HepG2 (cell line): ENCODE results near the gene IPO8. TPM values are rescaled to one million over a fixed set of nuclear protein-coding genes. Genes with fewer than 3 reads are reported as not detected.

ENCODE experiments used
- ATAC-seq: fragments of 200-7000 bp; cut with Tn5 transposase; 3 replicates; pipeline ENCODE4 v1.9.1; 2020; ENCODE audit warnings: mild to moderate bottlenecking, moderate library complexity
- BruUV-seq: library from RNA; stranded (reverse); fragments of 400-500 nt; replicated peaks from 2 replicates; lab custom pipeline; 2021; lab: Mats Ljungman, UMichigan
- CTCF ChIA-PET: fragments of 300-600 bp; formaldehyde crosslinking; extraction: SDS; loops from one replicate; lab custom pipeline; 2021; ENCODE audit warnings: low total read pairs, inconsistent platforms, low intra/inter-chr PET ratio; lab: Yijun Ruan, JAX
- POLR2A ChIA-PET: fragments of 350-600 bp; sonication (Branson Sonifier 250); formaldehyde crosslinking; loops from one replicate; lab custom pipeline; 2020; ENCODE audit warnings: antibody characterized with exemption, inconsistent platforms; lab: Yijun Ruan, JAX
- DNase-seq: peaks from one replicate; pipeline ENCODE4 v3.0.0-alpha.2; 2015; ENCODE audit warnings: low spot score
- FAIRE-seq: peaks from 3 replicates; lab custom pipeline; 2011; peaks lifted over from hg19 to GRCh38; lab: Jason Lieb, UNC
- H2AFZ ChIP-seq: one replicate; pipeline ENCODE4 v1.6.1; 2011; ENCODE audit warnings: low read length, inconsistent platforms
- H3K27ac ChIP-seq: fragments of 300-600 bp; 3 replicates; pipeline ENCODE4 v1.8.0; 2011; ENCODE audit warnings: mixed run types, mild to moderate bottlenecking, mixed read lengths, low read length, inconsistent platforms; ENCODE audit not compliant: insufficient read depth; ENCODE audit errors: extremely low read length
- H3K27me3 ChIP-seq, 2 experiments: fragments of 200-600 bp in 1 of 2; 2 replicates in 1 of 2; 3 replicates in 1 of 2; pipeline versions ENCODE4 v1.6.0 to v1.8.0; 2011; ENCODE audit warnings: low read length in 2 of 2, mild to moderate bottlenecking in 2 of 2, moderate library complexity in 2 of 2, inconsistent platforms in 1 of 2; ENCODE audit not compliant: insufficient read depth in 2 of 2, control insufficient read depth in 1 of 2
- H3K36me3 ChIP-seq, 2 experiments: fragments of 200-600 bp in 1 of 2; replicated peaks in 1 of 2; 2 replicates in 1 of 2; 3 replicates in 1 of 2; pipeline versions ENCODE4 v1.5.1 to v1.8.0; 2011; ENCODE audit warnings: low read length in 2 of 2, inconsistent platforms in 1 of 2; ENCODE audit not compliant: insufficient read depth in 2 of 2, control insufficient read depth in 1 of 2
- H3K4me1 ChIP-seq: 2 replicates; pipeline ENCODE4 v1.5.1; 2012; ENCODE audit warnings: low read length, inconsistent platforms; ENCODE audit not compliant: insufficient read depth
- H3K4me2 ChIP-seq: 2 replicates; pipeline ENCODE4 v1.6.0; 2011; ENCODE audit warnings: low read depth, low read length, inconsistent platforms
- H3K4me3 ChIP-seq, 3 experiments: fragments of 200-600 bp in 1 of 3; sonication (generic), shearing (Covaris generic) in 1 of 3; replicated peaks in 1 of 3; 2 replicates each; pipeline ENCODE4 v1.5.1; 2011 to 2016; ENCODE audit warnings: low read length in 3 of 3, inconsistent platforms in 2 of 3, low read depth in 2 of 3, mild to moderate bottlenecking in 2 of 3, control low read depth in 1 of 3, mixed read lengths in 1 of 3; ENCODE audit not compliant: insufficient read depth in 1 of 3
- H3K79me2 ChIP-seq: one replicate; pipeline ENCODE4 v1.6.1; 2011; ENCODE audit warnings: low read length, inconsistent platforms; ENCODE audit not compliant: insufficient read depth
- H3K9ac ChIP-seq: 2 replicates; pipeline ENCODE4 v1.6.0; 2011; ENCODE audit warnings: mild to moderate bottlenecking, low read depth, low read length, inconsistent platforms; ENCODE audit not compliant: insufficient read depth
- H3K9me3 ChIP-seq: 2 replicates; pipeline ENCODE4 v1.5.1; 2012; ENCODE audit warnings: mild to moderate bottlenecking, low read length
- H4K20me1 ChIP-seq: 2 replicates; pipeline ENCODE4 v1.6.0; 2011; ENCODE audit warnings: inconsistent platforms, mild to moderate bottlenecking, low read length, moderate library complexity; ENCODE audit not compliant: insufficient read depth
- CBX5 ChIP-seq: sonication (generic); formaldehyde crosslinking; IDR thresholded peaks from 2 replicates; pipeline ENCODE4 v1.4.0; 2020; ENCODE audit warnings: missing genetic modification reagents, borderline replicate concordance
- FOXJ3 ChIP-seq: sonication (generic); formaldehyde crosslinking; IDR thresholded peaks from 2 replicates; pipeline ENCODE4 v1.4.0; 2020; ENCODE audit warnings: missing genetic modification reagents, mild to moderate bottlenecking, borderline replicate concordance
- GTF3A ChIP-seq: sonication (generic); formaldehyde crosslinking; conservative IDR thresholded peaks from 2 replicates; pipeline ENCODE4 v1.4.0; 2020; ENCODE audit warnings: mild to moderate bottlenecking, missing genetic modification reagents
- NR1H2 ChIP-seq: sonication (generic); formaldehyde crosslinking; IDR thresholded peaks from 2 replicates; pipeline ENCODE4 v1.8.1; 2022; ENCODE audit warnings: low read depth, missing genetic modification reagents, borderline replicate concordance
- NRL ChIP-seq: sonication (generic); formaldehyde crosslinking; IDR thresholded peaks from 2 replicates; pipeline ENCODE4 v1.5.0; 2020; ENCODE audit warnings: missing genetic modification reagents, mild to moderate bottlenecking, moderate library complexity, borderline replicate concordance
- PCBP1 ChIP-seq: fragments of 200-400 bp; formaldehyde crosslinking; IDR thresholded peaks from 2 replicates; pipeline ENCODE4 v1.6.1; 2017; ENCODE audit warnings: mild to moderate bottlenecking, low read depth, low read length, borderline replicate concordance
- POLR2A ChIP-seq, 2 experiments: IDR thresholded peaks; 2 replicates each; pipeline ENCODE4 v1.6.1; 2011; ENCODE audit warnings: low read depth in 2 of 2, low read length in 2 of 2, mild to moderate bottlenecking in 1 of 2, moderate library complexity in 1 of 2; ENCODE audit not compliant: insufficient read depth in 1 of 2
- TBL1XR1 ChIP-seq: fragments of 150-350 bp; IDR thresholded peaks from 2 replicates; pipeline ENCODE4 v1.6.1; 2014; ENCODE audit warnings: borderline replicate concordance, low read length; ENCODE audit not compliant: partially characterized antibody
- TCF7L2 ChIP-seq: IDR thresholded peaks from 2 replicates; pipeline ENCODE4 v1.6.1; 2011; ENCODE audit warnings: mild to moderate bottlenecking, low read depth, low read length, moderate library complexity
- ZNF343 ChIP-seq: sonication (generic); formaldehyde crosslinking; IDR thresholded peaks from 2 replicates; pipeline ENCODE4 v1.4.0; 2020; ENCODE audit warnings: mild to moderate bottlenecking, missing genetic modification reagents
- ZNF629 ChIP-seq: sonication (generic); formaldehyde crosslinking; conservative IDR thresholded peaks from 2 replicates; pipeline ENCODE4 v1.5.0; 2020; ENCODE audit warnings: missing genetic modification reagents
- ZNF839 ChIP-seq: sonication (generic); formaldehyde crosslinking; IDR thresholded peaks from 2 replicates; pipeline ENCODE4 v1.4.0; 2020; ENCODE audit warnings: missing genetic modification reagents, mild to moderate bottlenecking, borderline replicate concordance
- WGBS: methylation state at CpG from one replicate; pipeline ENCODE4 v1.1.6; 2017; ENCODE audit warnings: low lambda C conversion rate; 5-methylcytosine and 5-hydroxymethylcytosine counted together
- in situ Hi-C: cut with HindIII; loops from 2 replicates; pipeline ENCODE4 v1.10.0; 2017; ENCODE audit warnings: low pct_unique_long_range_greater_than_20kb; ENCODE audit not compliant: extremely low pct_ligation_motif_present
- intact Hi-C: fragments of 100-400 bp; cut with micrococcal nuclease; formaldehyde crosslinking; loops from one replicate; pipeline ENCODE4 v1.10.0; 2022; ENCODE audit not compliant: unreplicated experiment
- polyA plus RNA-seq, 8 experiments: library from polyadenylated mRNA; depleted of rRNA in 3 of 8; stranded (reverse) in 7 of 8; unstranded in 1 of 8; fragments of >200 nt; fragmentation: Illumina TruSeq in 4 of 8; extraction: Trizol in 4 of 8; gene quantifications; 2 replicates each; pipeline versions ENCODE4 v1.2.1 to v1.2.3, GENCODE V29; 2011 to 2016; ENCODE audit warnings: low read depth in 4 of 8, missing spikeins in 1 of 8, mixed read lengths in 1 of 8; ENCODE audit not compliant: insufficient read depth in 1 of 8
- total RNA-seq, 5 experiments: library from RNA; depleted of rRNA; stranded (reverse); fragments of >200 nt; fragmentation: Illumina TruSeq; extraction: Trizol; gene quantifications; 2 replicates each; pipeline ENCODE4 v1.2.3, GENCODE V29; 2016; ENCODE audit warnings: low read depth in 1 of 5
- TF ChIP-seq, protein P1 (sequence below): sonication (generic); formaldehyde crosslinking; IDR thresholded peaks from 2 replicates; pipeline ENCODE4 v1.5.0; 2020; ENCODE audit warnings: missing genetic modification reagents
- TF ChIP-seq, protein P2 (sequence below): sonication (generic); formaldehyde crosslinking; IDR thresholded peaks from 2 replicates; pipeline ENCODE4 v1.8.1; 2023; ENCODE audit warnings: mild to moderate bottlenecking, moderate library complexity, missing genetic modification reagents
- TF ChIP-seq, protein P3 (sequence below): IDR thresholded peaks from 2 replicates; pipeline ENCODE4 v1.6.1; 2016; ENCODE audit warnings: low read depth, control low read depth
- TF ChIP-seq, protein P4 (sequence below): sonication (generic); formaldehyde crosslinking; IDR thresholded peaks from 2 replicates; pipeline ENCODE4 v1.5.1; 2020; ENCODE audit warnings: missing genetic modification reagents, mild to moderate bottlenecking, borderline replicate concordance
- TF ChIP-seq, protein P5 (sequence below): sonication (generic); formaldehyde crosslinking; IDR thresholded peaks from 2 replicates; pipeline ENCODE4 v1.4.0; 2020; ENCODE audit warnings: missing genetic modification reagents

The IPO8 gene
- total and polyA plus RNA-seq, 2 of the 13 experiments (the other 11 are each of a cell fraction or from before 2014, with no cell fraction given) = 6.3 to 21.8 TPM

DNA sequence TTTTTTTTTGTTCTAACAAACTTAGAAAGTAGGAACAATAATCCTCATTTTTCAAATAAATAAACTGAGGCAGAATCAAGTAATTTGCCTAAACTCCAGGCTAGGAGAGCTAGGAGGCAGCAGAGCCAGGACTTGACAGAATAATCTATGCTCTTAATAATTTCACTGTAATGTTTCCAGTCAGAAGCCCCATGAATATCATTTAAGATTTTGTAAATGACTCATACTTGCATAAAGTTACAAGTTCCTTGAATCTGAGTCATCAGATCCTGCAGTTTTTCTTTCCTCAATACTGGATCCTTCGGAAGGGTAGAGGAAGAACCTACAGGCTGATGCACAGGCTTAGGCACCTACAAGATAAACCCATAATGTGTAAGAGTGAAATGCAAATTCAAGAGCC lies 30.1 kb upstream of the IPO8 start:
- ATAC-seq (no peak), FAIRE-seq (no peak), DNase-seq (no peak)
- Histone ChIP-seq H3K4me2 (no peak overlapping the region), H3K9ac (no peak overlapping the region), H3K27me3 (no peaks in the 10 kb centered on the region; a peak in 1 of 5 replicates), H4K20me1 (no peaks in the 10 kb centered on the region), H3K27ac (no peak overlapping the region), H3K4me3 (no peak overlapping the region), H3K4me1 (peaks cover 22% of the 10 kb centered on the region), H3K79me2 (peaks cover 2% of the 10 kb centered on the region), H3K36me3 (peaks cover 14 to 43% of the 10 kb centered on the region in 2 experiments), H2AFZ (no peak overlapping the region), H3K9me3 (no peaks in the 10 kb centered on the region)
- intact Hi-C loops (no loop called here), in situ Hi-C loops (no loop called here)
- CTCF ChIA-PET = no interaction called here
- no TSS peak for BruUV-seq
- POLR2A ChIA-PET = no interaction called here
- WGBS = 92% methylated on average over 1 of the region's 1 CpG
- TF ChIP-seq ZNF343 (no peak), TCF7L2 (no peak), POLR2A (IDR thresholded peaks at IDR 0.05; ENCODE audit: insufficient read depth in 1 of 2, low read depth in 2 of 2, low read length in 2 of 2) (no peak), NR1H2 (CRISPR knock-in tag) (no peak), GTF3A (CRISPR knock-in tag) (no peak), CBX5 (CRISPR knock-in tag) (no peak), PCBP1 (no peak), NRL (CRISPR knock-in tag) (no peak), ZNF839 (CRISPR knock-in tag) (no peak), TBL1XR1 (no peak), FOXJ3 (CRISPR knock-in tag) (no peak), ZNF629 (CRISPR knock-in tag) (no peak)
- TF ChIP-seq, protein P1, sequence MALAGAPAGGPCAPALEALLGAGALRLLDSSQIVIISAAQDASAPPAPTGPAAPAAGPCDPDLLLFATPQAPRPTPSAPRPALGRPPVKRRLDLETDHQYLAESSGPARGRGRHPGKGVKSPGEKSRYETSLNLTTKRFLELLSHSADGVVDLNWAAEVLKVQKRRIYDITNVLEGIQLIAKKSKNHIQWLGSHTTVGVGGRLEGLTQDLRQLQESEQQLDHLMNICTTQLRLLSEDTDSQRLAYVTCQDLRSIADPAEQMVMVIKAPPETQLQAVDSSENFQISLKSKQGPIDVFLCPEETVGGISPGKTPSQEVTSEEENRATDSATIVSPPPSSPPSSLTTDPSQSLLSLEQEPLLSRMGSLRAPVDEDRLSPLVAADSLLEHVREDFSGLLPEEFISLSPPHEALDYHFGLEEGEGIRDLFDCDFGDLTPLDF = no peak
- TF ChIP-seq, protein P2, sequence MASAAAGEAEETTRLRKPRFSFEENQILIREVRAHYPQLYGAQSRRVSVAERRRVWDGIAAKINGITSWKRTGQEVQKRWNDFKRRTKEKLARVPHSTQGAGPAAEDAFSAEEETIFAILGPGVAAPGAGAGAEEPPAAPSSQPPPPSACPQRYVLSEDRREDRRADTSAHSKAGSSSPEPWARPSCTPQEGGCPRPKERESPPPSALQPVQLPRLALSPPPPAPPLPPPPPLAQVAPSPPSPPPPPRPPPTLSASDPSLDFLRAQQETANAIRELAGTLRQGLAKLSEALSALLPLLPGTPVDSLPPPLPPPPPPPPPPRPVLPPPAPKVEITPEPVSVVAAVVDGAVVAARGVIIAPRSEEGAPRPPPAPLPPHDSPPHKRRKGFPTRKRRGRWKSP (CRISPR knock-in tag) = no peak
- TF ChIP-seq, protein P3, sequence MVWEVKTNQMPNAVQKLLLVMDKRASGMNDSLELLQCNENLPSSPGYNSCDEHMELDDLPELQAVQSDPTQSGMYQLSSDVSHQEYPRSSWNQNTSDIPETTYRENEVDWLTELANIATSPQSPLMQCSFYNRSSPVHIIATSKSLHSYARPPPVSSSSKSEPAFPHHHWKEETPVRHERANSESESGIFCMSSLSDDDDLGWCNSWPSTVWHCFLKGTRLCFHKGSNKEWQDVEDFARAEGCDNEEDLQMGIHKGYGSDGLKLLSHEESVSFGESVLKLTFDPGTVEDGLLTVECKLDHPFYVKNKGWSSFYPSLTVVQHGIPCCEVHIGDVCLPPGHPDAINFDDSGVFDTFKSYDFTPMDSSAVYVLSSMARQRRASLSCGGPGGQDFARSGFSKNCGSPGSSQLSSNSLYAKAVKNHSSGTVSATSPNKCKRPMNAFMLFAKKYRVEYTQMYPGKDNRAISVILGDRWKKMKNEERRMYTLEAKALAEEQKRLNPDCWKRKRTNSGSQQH (CRISPR knock-in tag) = no peak
- TF ChIP-seq, protein P4, sequence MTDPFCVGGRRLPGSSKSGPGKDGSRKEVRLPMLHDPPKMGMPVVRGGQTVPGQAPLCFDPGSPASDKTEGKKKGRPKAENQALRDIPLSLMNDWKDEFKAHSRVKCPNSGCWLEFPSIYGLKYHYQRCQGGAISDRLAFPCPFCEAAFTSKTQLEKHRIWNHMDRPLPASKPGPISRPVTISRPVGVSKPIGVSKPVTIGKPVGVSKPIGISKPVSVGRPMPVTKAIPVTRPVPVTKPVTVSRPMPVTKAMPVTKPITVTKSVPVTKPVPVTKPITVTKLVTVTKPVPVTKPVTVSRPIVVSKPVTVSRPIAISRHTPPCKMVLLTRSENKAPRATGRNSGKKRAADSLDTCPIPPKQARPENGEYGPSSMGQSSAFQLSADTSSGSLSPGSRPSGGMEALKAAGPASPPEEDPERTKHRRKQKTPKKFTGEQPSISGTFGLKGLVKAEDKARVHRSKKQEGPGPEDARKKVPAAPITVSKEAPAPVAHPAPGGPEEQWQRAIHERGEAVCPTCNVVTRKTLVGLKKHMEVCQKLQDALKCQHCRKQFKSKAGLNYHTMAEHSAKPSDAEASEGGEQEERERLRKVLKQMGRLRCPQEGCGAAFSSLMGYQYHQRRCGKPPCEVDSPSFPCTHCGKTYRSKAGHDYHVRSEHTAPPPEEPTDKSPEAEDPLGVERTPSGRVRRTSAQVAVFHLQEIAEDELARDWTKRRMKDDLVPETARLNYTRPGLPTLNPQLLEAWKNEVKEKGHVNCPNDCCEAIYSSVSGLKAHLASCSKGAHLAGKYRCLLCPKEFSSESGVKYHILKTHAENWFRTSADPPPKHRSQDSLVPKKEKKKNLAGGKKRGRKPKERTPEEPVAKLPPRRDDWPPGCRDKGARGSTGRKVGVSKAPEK (CRISPR knock-in tag) = no peak
- TF ChIP-seq, protein P5, sequence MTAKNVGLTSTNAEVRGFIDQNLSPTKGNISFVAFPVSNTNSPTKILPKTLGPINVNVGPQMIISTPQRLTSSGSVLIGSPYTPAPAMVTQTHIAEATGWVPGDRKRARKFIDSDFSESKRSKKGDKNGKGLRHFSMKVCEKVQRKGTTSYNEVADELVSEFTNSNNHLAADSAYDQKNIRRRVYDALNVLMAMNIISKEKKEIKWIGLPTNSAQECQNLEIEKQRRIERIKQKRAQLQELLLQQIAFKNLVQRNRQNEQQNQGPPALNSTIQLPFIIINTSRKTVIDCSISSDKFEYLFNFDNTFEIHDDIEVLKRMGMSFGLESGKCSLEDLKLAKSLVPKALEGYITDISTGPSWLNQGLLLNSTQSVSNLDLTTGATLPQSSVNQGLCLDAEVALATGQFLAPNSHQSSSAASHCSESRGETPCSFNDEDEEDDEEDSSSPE (CRISPR knock-in tag) = no peak
